ENCODE measurements around the gene ATP9B.
"Not testable (repeated sequence)": the region's sequence is repeated elsewhere in the genome, so short reads cannot be mapped to it uniquely, and the experiment has no call there.

Gene ATP9B

GRCh38 chr18:79327915-79328314, 258.7 kb downstream of the ATP9B start:
- not testable (repeated sequence) for H3K4me3 ChIP-seq (ENCODE audit: low read depth, low read length); H3K36me3 ChIP-seq (ENCODE audit: control insufficient read depth, insufficient read depth, low read length); H3K4me1 ChIP-seq (ENCODE audit: control insufficient read depth, insufficient read depth, low read length)

DNA sequence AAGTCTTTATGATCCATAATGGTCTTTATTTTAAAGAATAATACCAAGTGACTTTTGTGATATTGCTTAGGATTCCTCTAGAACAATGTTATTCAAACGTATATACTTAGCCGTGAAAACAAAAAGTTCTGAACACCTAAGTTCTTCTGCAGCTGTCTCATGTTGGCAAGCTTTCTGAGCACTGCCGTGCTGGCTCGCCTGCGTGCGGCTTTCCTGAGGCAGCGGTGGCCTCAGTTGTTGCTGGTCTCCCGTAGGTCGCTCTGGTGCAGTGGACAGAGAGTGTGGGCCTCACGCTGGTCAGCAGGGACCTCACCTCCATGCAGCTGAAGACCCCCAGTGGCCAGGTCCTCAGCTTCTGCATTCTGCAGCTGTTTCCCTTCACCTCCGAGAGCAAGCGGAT, 259.7 kb downstream of the ATP9B start:
- Histone ChIP-seq H3K27me3 (ENCODE audit: control insufficient read depth, insufficient read depth, low read length) (no peaks in the 10 kb centered on the region), H3K9ac (ENCODE audit: low read length) (no peak overlapping the region), H3K27ac (ENCODE audit: low read depth, low read length) (no peak overlapping the region), H3K9me3 (ENCODE audit: control insufficient read depth, insufficient read depth, low read depth, low read length) (peaks cover 7% of the 10 kb centered on the region; the same call in 1 of the 2 replicates), H3K36me3 (ENCODE audit: control insufficient read depth, insufficient read depth, low read length) (peaks cover 12% of the 10 kb centered on the region; the same call in 1 of the 2 replicates), H3K4me3 (ENCODE audit: low read depth, low read length) (no peak overlapping the region), H3K4me1 (ENCODE audit: control insufficient read depth, insufficient read depth, low read length) (no peaks in the 10 kb centered on the region)

More at GRCh38 chr18:79327915-79328314, 258.7 kb downstream of the ATP9B start:
- H3K27ac ChIP-seq (ENCODE audit: low read depth, low read length); H3K27me3 ChIP-seq (ENCODE audit: control insufficient read depth, insufficient read depth, low read length); H3K9ac ChIP-seq (ENCODE audit: low read length); H3K9me3 ChIP-seq (ENCODE audit: control insufficient read depth, insufficient read depth, low read depth, low read length): not testable (repeated sequence)

DNA sequence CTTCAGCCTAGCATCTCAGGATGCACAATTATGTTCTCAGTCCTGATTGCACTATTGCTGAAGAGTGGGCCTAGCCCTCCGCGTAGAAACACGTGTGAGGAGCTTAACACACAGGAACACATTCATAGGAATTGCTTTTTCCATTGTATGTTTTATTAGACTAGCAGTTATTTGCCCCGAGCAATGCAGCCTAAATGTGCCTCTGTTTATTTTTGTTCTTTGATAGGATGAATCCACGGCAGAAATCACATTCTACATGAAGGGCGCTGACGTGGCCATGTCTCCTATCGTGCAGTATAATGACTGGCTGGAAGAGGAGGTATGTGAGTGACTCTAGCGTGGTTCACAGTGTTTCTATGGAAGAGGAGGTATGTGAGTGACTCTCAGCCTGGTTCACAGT, 260.6 kb downstream of the ATP9B start:
- peaks cover 7% of the 10 kb centered on the region; the same call in 1 of the 2 replicates for H3K9me3 ChIP-seq (ENCODE audit: control insufficient read depth, insufficient read depth, low read depth, low read length)
- no peaks in the 10 kb centered on the region for H3K27me3 ChIP-seq (ENCODE audit: control insufficient read depth, insufficient read depth, low read length)
- no peaks in the 10 kb centered on the region for H3K4me1 ChIP-seq (ENCODE audit: control insufficient read depth, insufficient read depth, low read length)
- H3K27ac ChIP-seq (ENCODE audit: low read depth, low read length) = no peak overlapping the region
- H3K4me3 ChIP-seq (ENCODE audit: low read depth, low read length) = no peak overlapping the region
- H3K9ac ChIP-seq (ENCODE audit: low read length) = no peak overlapping the region
- H3K36me3 ChIP-seq (ENCODE audit: control insufficient read depth, insufficient read depth, low read length) = peaks cover 12% of the 10 kb centered on the region; the same call in 1 of the 2 replicates

- H3K27ac ChIP-seq (ENCODE audit: low read depth, low read length) = no peak overlapping the region
- H3K9ac ChIP-seq (ENCODE audit: low read length) = no peak overlapping the region
- H3K9me3 ChIP-seq (ENCODE audit: control insufficient read depth, insufficient read depth, low read depth, low read length) = peaks cover 1% of the 10 kb centered on the region; the same call in 1 of the 2 replicates
- no peaks in the 10 kb centered on the region for H3K4me1 ChIP-seq (ENCODE audit: control insufficient read depth, insufficient read depth, low read length)
- peaks cover 15% of the 10 kb centered on the region; the same call in 1 of the 2 replicates for H3K36me3 ChIP-seq (ENCODE audit: control insufficient read depth, insufficient read depth, low read length)
- H3K27me3 ChIP-seq (ENCODE audit: control insufficient read depth, insufficient read depth, low read length) = no peaks in the 10 kb centered on the region
- H3K4me3 ChIP-seq (ENCODE audit: low read depth, low read length) = no peak overlapping the region
These were observed 263.5 kb downstream of the ATP9B start for GRCh38 chr18:79332646-79333045.

- no peaks in the 10 kb centered on the region for H3K9me3 ChIP-seq (ENCODE audit: control insufficient read depth, insufficient read depth, low read depth, low read length)
These were observed 263.9 kb downstream of the ATP9B start for GRCh38 chr18:79333046-79333445.

DNA sequence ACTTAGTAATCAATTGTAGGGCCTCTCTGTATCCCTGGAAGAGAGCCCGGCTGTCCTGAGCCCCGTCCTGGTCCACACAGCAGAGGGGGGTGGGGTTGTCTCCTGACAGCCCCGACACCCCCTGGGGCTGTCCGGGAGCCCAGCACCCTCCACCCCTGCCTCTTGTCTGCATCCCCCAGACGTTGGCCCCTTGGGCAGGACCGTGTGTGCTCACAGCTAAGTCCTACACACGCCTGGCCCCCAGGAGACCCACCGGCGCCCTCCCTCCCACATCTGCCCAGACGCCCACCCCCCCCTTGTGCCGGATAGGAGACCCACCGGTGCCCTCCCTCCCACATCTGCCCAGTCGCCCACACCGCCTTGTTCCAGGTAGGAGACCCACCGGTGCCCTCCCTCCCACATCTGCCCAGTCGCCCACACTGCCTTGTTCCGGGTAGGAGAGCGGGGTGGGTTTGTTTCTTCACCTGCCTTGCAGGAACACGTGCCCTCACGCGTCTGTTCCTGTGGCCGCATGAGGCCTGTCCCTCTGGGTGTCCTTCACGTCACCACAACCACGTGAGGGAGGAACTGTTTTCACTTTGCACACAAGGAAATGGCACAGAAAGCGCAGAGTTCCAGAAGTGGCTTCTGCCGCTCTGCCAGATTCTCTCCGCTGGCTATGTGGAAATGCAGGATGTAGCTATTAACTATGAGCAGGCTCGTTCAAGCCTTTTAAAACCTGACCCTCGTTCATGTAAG, 265.5 kb downstream of the ATP9B start:
- no peak overlapping the region for H3K9ac ChIP-seq (ENCODE audit: low read length)
- H3K4me1 ChIP-seq (ENCODE audit: control insufficient read depth, insufficient read depth, low read length) = no peaks in the 10 kb centered on the region
- no peaks in the 10 kb centered on the region for H3K27me3 ChIP-seq (ENCODE audit: control insufficient read depth, insufficient read depth, low read length)
- no peak overlapping the region for H3K4me3 ChIP-seq (ENCODE audit: low read depth, low read length)
- H3K27ac ChIP-seq (ENCODE audit: low read depth, low read length) = no peak overlapping the region
- peaks cover 21% of the 10 kb centered on the region for H3K36me3 ChIP-seq (ENCODE audit: control insufficient read depth, insufficient read depth, low read length)
- H3K9me3 ChIP-seq (ENCODE audit: control insufficient read depth, insufficient read depth, low read depth, low read length) = no peaks in the 10 kb centered on the region

More at GRCh38 chr18:79333046-79333445, 263.9 kb downstream of the ATP9B start:
- H3K27ac ChIP-seq (ENCODE audit: low read depth, low read length) = no peak overlapping the region
- no peaks in the 10 kb centered on the region for H3K27me3 ChIP-seq (ENCODE audit: control insufficient read depth, insufficient read depth, low read length)
- no peak overlapping the region for H3K9ac ChIP-seq (ENCODE audit: low read length)
- H3K4me1 ChIP-seq (ENCODE audit: control insufficient read depth, insufficient read depth, low read length) = no peaks in the 10 kb centered on the region
- H3K36me3 ChIP-seq (ENCODE audit: control insufficient read depth, insufficient read depth, low read length) = peaks cover 16% of the 10 kb centered on the region; the same call in 1 of the 2 replicates
- no peak overlapping the region for H3K4me3 ChIP-seq (ENCODE audit: low read depth, low read length)

DNA sequence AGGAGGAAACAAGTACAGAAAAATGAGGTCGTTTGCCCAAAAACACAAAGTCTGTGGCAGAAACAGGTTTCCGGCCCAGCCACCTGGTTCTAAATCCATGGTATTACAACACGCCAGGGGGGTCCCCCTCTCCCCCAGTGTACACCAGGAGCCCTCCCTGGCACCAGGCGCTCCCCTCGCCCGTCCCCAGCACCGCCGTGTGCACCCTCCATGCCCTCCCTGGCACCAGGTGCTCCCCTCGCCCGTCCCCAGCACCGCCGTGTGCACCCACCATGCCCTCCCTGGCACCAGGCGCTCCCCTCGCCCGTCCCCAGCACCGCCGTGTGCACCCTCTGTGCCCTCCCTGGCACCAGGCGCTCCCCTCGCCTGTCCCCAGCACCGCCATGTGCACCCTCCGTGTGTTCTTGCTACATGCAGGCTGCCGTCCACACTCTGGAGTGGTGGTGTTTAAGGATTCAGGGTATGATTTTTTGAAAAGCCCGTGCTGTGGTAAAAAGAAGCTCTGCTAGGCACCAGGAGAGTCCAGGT, 266.7 kb downstream of the ATP9B start:
- Histone ChIP-seq H3K27ac (ENCODE audit: low read depth, low read length) (no peak overlapping the region), H3K9me3 (ENCODE audit: control insufficient read depth, insufficient read depth, low read depth, low read length) (no peaks in the 10 kb centered on the region), H3K36me3 (ENCODE audit: control insufficient read depth, insufficient read depth, low read length) (peaks cover 17% of the 10 kb centered on the region), H3K4me1 (ENCODE audit: control insufficient read depth, insufficient read depth, low read length) (no peaks in the 10 kb centered on the region), H3K4me3 (ENCODE audit: low read depth, low read length) (no peak overlapping the region), H3K27me3 (ENCODE audit: control insufficient read depth, insufficient read depth, low read length) (no peaks in the 10 kb centered on the region), H3K9ac (ENCODE audit: low read length) (no peak overlapping the region)

- H3K27ac ChIP-seq (ENCODE audit: low read depth, low read length) = no peak overlapping the region
- H3K9ac ChIP-seq (ENCODE audit: low read length) = no peak overlapping the region
- H3K4me1 ChIP-seq (ENCODE audit: control insufficient read depth, insufficient read depth, low read length) = no peaks in the 10 kb centered on the region
- H3K27me3 ChIP-seq (ENCODE audit: control insufficient read depth, insufficient read depth, low read length) = no peaks in the 10 kb centered on the region
- no peaks in the 10 kb centered on the region for H3K9me3 ChIP-seq (ENCODE audit: control insufficient read depth, insufficient read depth, low read depth, low read length)
- H3K36me3 ChIP-seq (ENCODE audit: control insufficient read depth, insufficient read depth, low read length) = peaks cover 17% of the 10 kb centered on the region
- no peak overlapping the region for H3K4me3 ChIP-seq (ENCODE audit: low read depth, low read length)
These were observed 267.5 kb downstream of the ATP9B start for GRCh38 chr18:79336556-79337142.

- Histone ChIP-seq H3K27me3 (ENCODE audit: control insufficient read depth, insufficient read depth, low read length) (no peaks in the 10 kb centered on the region), H3K4me3 (ENCODE audit: low read depth, low read length) (no peak overlapping the region), H3K27ac (ENCODE audit: low read depth, low read length) (no peak overlapping the region), H3K9me3 (ENCODE audit: control insufficient read depth, insufficient read depth, low read depth, low read length) (no peaks in the 10 kb centered on the region), H3K9ac (ENCODE audit: low read length) (no peak overlapping the region), H3K36me3 (ENCODE audit: control insufficient read depth, insufficient read depth, low read length) (peaks cover 17% of the 10 kb centered on the region), H3K4me1 (ENCODE audit: control insufficient read depth, insufficient read depth, low read length) (no peaks in the 10 kb centered on the region)
These were observed 268.0 kb downstream of the ATP9B start for GRCh38 chr18:79337184-79337583.

DNA sequence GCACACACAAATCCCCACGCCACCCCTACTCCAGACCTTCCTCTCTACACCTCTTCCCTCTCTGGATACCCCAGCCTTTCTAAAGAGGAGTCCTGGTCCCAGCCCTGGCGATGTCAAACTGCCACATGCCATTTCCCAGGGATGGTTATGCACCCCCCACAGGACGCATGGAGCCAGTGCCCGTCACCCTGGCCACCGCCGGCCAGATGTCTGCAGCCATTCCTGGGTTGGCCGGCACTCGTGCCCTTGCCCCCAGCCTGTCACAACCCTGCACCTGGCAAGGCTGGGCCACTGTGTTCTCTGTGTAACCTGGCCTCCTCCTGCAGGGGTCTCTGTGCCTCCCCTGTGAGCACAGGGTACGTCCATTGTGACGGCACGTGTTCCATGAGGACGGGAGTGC, 268.4 kb downstream of the ATP9B start:
- no peaks in the 10 kb centered on the region for H3K9me3 ChIP-seq (ENCODE audit: control insufficient read depth, insufficient read depth, low read depth, low read length)
- no peak overlapping the region for H3K4me3 ChIP-seq (ENCODE audit: low read depth, low read length)
- no peaks in the 10 kb centered on the region for H3K4me1 ChIP-seq (ENCODE audit: control insufficient read depth, insufficient read depth, low read length)
- no peaks in the 10 kb centered on the region for H3K27me3 ChIP-seq (ENCODE audit: control insufficient read depth, insufficient read depth, low read length)
- no peak overlapping the region for H3K27ac ChIP-seq (ENCODE audit: low read depth, low read length)
- H3K9ac ChIP-seq (ENCODE audit: low read length) = no peak overlapping the region
- peaks cover 17% of the 10 kb centered on the region for H3K36me3 ChIP-seq (ENCODE audit: control insufficient read depth, insufficient read depth, low read length)

All from HUES6 (cell line).